Smooth muscle cell (in vitro differentiated cells): ENCODE results near the gene RIC1. TPM values are rescaled to one million over a fixed set of nuclear protein-coding genes. Genes with fewer than 3 reads are reported as not detected.

Experiments used
- DNase-seq: peaks from one replicate; lab custom pipeline; 2025; ENCODE audit not compliant: unreplicated experiment; lab: John Stamatoyannopoulos, UW
- H2AFZ ChIP-seq: fragments of 200-600 bp; sonication (generic); 2 replicates; pipeline ENCODE4 v1.6.0; 2016; ENCODE audit warnings: antibody characterized with exemption, low read depth, mild to moderate bottlenecking
- H3F3A ChIP-seq: fragments of 200-600 bp; sonication (generic); 2 replicates; pipeline ENCODE4 v1.6.0; 2017; ENCODE audit warnings: antibody characterized with exemption, low read depth
- H3K27ac ChIP-seq: fragments of 200-600 bp; sonication (generic); 2 replicates; pipeline ENCODE4 v1.5.1; 2016; ENCODE audit warnings: low read depth, mild to moderate bottlenecking
- H3K27me3 ChIP-seq: fragments of 200-600 bp; sonication (generic); 2 replicates; pipeline ENCODE4 v1.6.1; 2016; ENCODE audit warnings: low read depth, mild to moderate bottlenecking
- H3K36me3 ChIP-seq: fragments of 200-600 bp; sonication (generic); 2 replicates; pipeline ENCODE4 v1.5.1; 2016; ENCODE audit warnings: low read depth
- H3K4me1 ChIP-seq: fragments of 200-600 bp; sonication (generic); 2 replicates; pipeline ENCODE4 v1.5.1; 2016; ENCODE audit warnings: low read depth
- H3K4me2 ChIP-seq: fragments of 200-600 bp; sonication (generic); 2 replicates; pipeline ENCODE4 v1.6.0; 2016; ENCODE audit warnings: mild to moderate bottlenecking
- H3K4me3 ChIP-seq: fragments of 200-600 bp; sonication (generic); 2 replicates; pipeline ENCODE4 v1.5.1; 2016; ENCODE audit warnings: mild to moderate bottlenecking
- H3K79me2 ChIP-seq: fragments of 200-600 bp; sonication (generic); 2 replicates; pipeline ENCODE4 v1.6.0; 2016; ENCODE audit warnings: low read depth, mild to moderate bottlenecking
- H3K9ac ChIP-seq: fragments of 200-600 bp; sonication (generic); 2 replicates; pipeline ENCODE4 v1.6.0; 2016; ENCODE audit warnings: low read depth
- H3K9me3 ChIP-seq: fragments of 200-600 bp; sonication (generic); replicated peaks from 2 replicates; pipeline ENCODE4 v1.5.1; 2016; ENCODE audit warnings: low read depth
- H4K20me1 ChIP-seq: fragments of 200-600 bp; sonication (generic); 2 replicates; pipeline ENCODE4 v1.6.0; 2016; ENCODE audit warnings: low read depth
- WGBS: methylation state at CpG from one replicate; pipeline ENCODE4 v1.1.7; 2016; ENCODE audit warnings: low lambda C conversion rate; 5-methylcytosine and 5-hydroxymethylcytosine counted together
- polyA plus RNA-seq: library from polyadenylated mRNA; unstranded; fragments of >200 nt; fragmentation: Nextera tagmentation; extraction: Ambion mirVana; gene quantifications from 2 replicates; pipeline ENCODE4 v1.2.1, GENCODE V29; 2016
- total RNA-seq: library from RNA; depleted of rRNA; stranded (reverse); fragments of >200 nt; gene quantifications from 2 replicates; pipeline ENCODE4 v1.2.3, GENCODE V29; 2014
- TF ChIP-seq, protein P1 (sequence below): fragments of 200-600 bp; sonication (generic); IDR thresholded peaks from 2 replicates; pipeline ENCODE4 v1.5.1; 2017; ENCODE audit warnings: borderline replicate concordance, mild to moderate bottlenecking, antibody characterized with exemption; ENCODE audit not compliant: insufficient read depth, poor library complexity, severe bottlenecking

The RIC1 gene
- total and polyA plus RNA-seq, 2 experiments from 2014 or later = 9.9 to 52.4 TPM

DNA sequence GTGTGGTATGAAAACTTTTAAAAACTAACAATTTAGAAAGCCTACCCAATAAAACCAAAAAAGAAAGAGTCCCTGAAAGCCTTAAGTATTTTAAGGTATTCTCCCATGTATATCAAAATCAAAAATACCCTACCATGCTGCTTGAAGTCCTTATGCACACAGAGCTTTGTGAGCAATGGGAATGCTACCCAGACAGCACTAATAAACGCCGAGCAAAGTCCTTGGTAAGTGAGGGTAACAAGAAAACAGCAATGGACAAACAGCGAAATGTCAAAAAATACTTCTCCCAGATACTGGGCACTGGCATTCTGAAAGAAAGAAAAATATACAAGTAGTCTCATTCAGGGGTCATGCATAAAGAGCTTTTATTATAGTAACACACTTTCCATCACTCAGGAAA lies 176.6 kb downstream of the RIC1 start:
- H3K4me1 ChIP-seq = no peaks in the 10 kb centered on the region
- H3K4me3 ChIP-seq = no peak overlapping the region
- H3K27me3 ChIP-seq = no peaks in the 10 kb centered on the region
- H4K20me1 ChIP-seq = no peaks in the 10 kb centered on the region
- no peak overlapping the region for H2AFZ ChIP-seq
- H3K36me3 ChIP-seq = no peaks in the 10 kb centered on the region
- TF ChIP-seq, protein P1, sequence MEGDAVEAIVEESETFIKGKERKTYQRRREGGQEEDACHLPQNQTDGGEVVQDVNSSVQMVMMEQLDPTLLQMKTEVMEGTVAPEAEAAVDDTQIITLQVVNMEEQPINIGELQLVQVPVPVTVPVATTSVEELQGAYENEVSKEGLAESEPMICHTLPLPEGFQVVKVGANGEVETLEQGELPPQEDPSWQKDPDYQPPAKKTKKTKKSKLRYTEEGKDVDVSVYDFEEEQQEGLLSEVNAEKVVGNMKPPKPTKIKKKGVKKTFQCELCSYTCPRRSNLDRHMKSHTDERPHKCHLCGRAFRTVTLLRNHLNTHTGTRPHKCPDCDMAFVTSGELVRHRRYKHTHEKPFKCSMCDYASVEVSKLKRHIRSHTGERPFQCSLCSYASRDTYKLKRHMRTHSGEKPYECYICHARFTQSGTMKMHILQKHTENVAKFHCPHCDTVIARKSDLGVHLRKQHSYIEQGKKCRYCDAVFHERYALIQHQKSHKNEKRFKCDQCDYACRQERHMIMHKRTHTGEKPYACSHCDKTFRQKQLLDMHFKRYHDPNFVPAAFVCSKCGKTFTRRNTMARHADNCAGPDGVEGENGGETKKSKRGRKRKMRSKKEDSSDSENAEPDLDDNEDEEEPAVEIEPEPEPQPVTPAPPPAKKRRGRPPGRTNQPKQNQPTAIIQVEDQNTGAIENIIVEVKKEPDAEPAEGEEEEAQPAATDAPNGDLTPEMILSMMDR = no peak
- no peaks in the 10 kb centered on the region for H3K9me3 ChIP-seq
- H3F3A ChIP-seq = no peaks in the 10 kb centered on the region
- DNase-seq = no peak
- no peak overlapping the region for H3K4me2 ChIP-seq
- H3K9ac ChIP-seq = no peak overlapping the region
- WGBS = 86% methylated on average over 3 of the region's 3 CpGs
- no peaks in the 10 kb centered on the region for H3K79me2 ChIP-seq
- no peak overlapping the region for H3K27ac ChIP-seq

DNA sequence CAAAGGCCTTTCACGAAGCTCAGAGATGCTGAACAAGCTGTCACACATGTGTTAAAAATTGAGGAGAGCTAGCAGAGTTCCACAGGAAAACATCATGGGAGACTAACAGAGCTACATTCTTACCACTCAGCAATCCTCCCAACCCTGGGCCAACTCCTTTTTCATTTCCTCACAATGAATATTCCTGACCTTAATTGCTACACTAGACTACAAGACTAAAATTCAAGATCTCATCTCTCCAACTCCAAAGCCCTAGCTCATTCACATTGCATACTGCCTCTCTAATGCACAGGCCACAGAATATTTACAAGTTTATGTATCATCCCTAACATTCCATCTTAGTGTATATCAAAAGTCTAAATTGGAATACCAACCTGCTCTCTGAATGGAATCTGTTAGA lies 182.8 kb downstream of the RIC1 start:
- no peak overlapping the region for H3K4me3 ChIP-seq
- H4K20me1 ChIP-seq = no peaks in the 10 kb centered on the region
- H3K27ac ChIP-seq = no peak overlapping the region
- no peak for DNase-seq
- H3F3A ChIP-seq = no peaks in the 10 kb centered on the region
- no peaks in the 10 kb centered on the region for H3K27me3 ChIP-seq
- no peaks in the 10 kb centered on the region for H3K4me1 ChIP-seq
- no peak overlapping the region for H2AFZ ChIP-seq
- H3K4me2 ChIP-seq = no peak overlapping the region
- 96% methylated on average over 1 of the region's 1 CpG for WGBS
- no peaks in the 10 kb centered on the region for H3K79me2 ChIP-seq
- H3K9me3 ChIP-seq = no peaks in the 10 kb centered on the region
- H3K36me3 ChIP-seq = no peaks in the 10 kb centered on the region
- TF ChIP-seq, protein P1 = no peak
- no peak overlapping the region for H3K9ac ChIP-seq

DNA sequence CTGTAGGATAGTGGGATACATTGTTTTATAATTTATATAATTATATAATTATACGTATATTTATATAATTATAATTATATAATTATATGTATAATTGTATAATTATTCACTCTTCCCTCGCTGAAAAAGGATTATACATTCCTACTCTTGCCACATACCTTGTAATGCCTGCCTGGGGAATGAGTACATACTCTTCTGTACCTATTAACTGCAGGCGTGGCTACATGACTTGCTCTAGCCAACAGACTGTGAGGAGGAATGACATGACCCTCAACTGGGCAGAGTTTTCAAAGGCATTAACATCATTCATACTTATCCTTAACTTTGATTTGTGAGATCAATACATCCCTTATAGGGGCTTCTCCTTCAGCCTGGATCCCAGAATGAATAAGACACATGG lies 184.9 kb downstream of the RIC1 start:
- Histone ChIP-seq H3K4me2 (no peak overlapping the region), H3K9me3 (no peaks in the 10 kb centered on the region), H2AFZ (no peak overlapping the region), H3F3A (no peaks in the 10 kb centered on the region), H3K27me3 (no peaks in the 10 kb centered on the region), H3K27ac (no peak overlapping the region), H3K9ac (no peak overlapping the region), H3K4me3 (no peak overlapping the region), H4K20me1 (no peaks in the 10 kb centered on the region), H3K79me2 (no peaks in the 10 kb centered on the region), H3K36me3 (no peaks in the 10 kb centered on the region), H3K4me1 (no peaks in the 10 kb centered on the region)
- no peak for DNase-seq
- WGBS = 87% methylated on average over 3 of the region's 3 CpGs
- TF ChIP-seq, protein P1 = no peak

DNA sequence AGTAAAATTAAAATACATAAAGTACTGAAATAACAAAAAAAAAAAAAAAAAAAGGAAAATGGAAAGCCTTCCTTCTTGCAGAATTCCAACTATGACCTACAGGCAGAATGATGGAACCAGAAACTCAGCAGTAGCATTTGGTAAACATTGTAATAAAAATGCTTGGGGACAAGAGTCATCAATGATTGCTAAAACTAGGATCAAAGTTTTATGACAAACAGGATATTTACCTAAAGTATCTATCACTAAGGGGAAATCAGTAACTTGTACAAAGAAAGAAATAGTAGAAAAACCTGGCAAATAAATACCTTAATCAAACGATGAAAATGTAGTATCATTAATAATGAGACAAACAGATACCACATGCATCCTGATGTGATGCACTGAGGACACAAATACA lies 186.6 kb downstream of the RIC1 start:
- H3K79me2 ChIP-seq = no peaks in the 10 kb centered on the region
- H3K4me1 ChIP-seq = no peaks in the 10 kb centered on the region
- no peaks in the 10 kb centered on the region for H3F3A ChIP-seq
- H3K4me3 ChIP-seq = no peak overlapping the region
- no peaks in the 10 kb centered on the region for H4K20me1 ChIP-seq
- no peaks in the 10 kb centered on the region for H3K9me3 ChIP-seq
- H3K27me3 ChIP-seq = no peaks in the 10 kb centered on the region
- no peaks in the 10 kb centered on the region for H3K36me3 ChIP-seq
- H3K9ac ChIP-seq = no peak overlapping the region
- TF ChIP-seq, protein P1 = no peak
- 97% methylated on average over 1 of the region's 1 CpG for WGBS
- H2AFZ ChIP-seq = no peak overlapping the region
- H3K4me2 ChIP-seq = no peak overlapping the region
- no peak for DNase-seq
- no peak overlapping the region for H3K27ac ChIP-seq
